Effector CD8-positive, alpha-beta T cell (primary cell): ENCODE data around the gene R3HDM4.

ENCODE experiments used
- DNase-seq: peaks from one replicate; lab custom pipeline; 2025; lab: John Stamatoyannopoulos, UW

R3HDM4 gene

DNA sequence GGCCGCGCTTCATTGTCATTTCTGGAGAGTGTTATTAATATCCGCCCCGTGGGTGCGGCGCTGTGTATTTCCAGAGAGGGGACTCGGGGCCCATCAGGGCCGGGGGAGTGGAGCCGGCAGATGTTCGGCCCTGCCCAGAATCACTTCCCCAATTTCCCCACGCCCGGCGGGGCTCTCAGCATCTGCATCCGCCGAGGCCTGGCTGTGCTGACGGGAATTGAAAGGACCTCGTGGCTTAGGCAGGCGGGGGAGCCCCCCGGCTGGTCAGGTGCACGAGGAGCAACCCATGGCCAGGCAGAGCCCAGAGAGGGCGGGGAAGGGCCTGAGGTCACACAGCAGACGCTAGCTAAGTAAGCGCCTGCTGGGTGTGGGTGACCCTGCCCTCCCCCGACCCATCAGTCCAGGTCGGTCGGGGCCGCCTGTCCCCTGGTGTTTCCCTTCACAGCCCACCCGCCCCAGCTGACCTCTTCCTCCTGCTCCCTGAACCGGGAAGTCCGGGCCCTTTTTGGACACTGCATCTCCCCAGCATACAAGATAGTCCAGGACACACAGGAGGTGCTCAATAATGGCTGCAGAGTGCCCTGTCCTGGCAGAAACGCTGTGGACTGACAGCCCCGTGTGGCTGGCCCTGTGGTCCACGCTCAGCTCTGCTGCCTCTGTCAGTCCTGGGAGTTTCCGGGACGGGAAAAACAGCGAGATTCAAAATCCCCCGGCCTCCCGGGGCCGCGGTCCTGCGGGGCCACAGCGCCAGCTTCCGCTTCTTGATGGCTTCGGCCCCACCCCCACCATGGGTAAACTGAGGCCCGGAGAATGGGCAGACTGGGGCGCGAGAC is 34.9 kb upstream of the R3HDM4 start:
- DNase-seq, result no peak

DNA sequence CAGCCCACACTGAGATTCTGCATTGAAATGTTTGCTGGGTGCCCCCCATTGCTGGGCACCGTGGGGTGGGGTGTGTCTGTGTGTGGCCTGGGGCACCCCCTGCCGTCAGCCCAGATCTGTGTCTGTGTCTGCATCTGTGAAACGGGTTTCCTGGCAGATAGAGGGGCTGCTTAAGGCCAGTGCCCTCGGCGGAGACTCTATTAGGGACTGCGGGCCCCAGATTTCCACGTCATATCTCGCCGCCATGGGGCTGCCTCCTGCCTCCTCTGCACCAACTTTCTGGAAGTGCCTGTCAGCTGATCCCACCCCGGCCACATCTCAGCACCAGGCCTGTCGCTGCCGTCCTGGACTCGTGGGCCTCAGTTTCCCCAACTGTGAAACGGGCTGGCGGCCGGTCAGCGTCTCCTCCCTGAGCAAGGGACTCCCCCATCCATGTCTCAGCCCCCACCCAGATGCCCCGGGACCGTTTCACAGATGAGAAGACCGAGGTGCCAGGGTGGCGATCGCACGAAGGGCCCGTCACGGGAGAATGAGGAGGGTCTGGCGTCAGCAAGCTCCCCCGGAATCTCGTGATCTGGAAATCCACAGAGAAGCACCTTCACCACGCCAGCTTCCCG is 34.2 kb upstream of the R3HDM4 start:
- DNase-seq, result no peak

DNA sequence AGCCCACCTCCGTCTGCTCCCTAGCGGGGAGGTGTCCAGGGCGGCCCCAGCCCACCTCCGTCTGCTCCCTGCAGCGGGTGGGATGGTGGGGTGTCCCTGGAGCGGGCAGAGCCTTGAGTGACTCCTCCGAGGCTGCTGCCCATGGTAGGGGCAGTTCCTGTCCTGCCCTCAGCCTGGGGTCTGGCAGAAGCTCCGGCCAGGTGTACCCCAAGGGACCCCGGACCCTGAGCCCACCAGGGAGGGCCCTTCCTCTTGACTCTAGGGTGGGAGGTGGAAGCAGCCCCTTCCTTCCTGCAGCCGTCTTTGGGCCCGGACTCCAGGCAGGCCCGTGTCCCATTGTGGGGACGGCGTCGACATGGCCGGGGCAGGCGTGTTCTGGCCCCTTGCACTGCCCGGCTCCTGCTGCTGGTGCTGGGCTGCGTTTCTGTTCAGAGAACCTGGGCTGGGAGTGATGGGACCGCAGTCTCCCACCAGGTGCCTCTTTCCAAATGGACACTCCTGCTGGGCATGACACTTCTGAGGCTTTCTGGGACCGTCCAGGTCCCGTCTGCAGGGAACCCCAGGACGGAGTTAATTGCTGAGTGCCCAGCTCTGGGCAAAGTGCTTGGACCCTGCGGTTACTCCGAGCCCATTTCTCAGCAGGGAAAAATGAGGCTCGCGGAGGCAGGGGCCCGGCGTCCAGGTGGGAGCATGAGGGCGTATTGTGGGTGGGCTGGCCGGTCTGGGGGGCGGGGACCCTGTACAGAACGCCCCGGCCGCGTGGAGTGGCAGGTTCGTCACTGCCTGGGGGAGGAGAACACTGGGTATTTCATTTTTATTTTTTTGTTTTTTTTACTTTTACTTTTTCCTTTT is 32.6 kb upstream of the R3HDM4 start:
- no peak for DNase-seq

DNA sequence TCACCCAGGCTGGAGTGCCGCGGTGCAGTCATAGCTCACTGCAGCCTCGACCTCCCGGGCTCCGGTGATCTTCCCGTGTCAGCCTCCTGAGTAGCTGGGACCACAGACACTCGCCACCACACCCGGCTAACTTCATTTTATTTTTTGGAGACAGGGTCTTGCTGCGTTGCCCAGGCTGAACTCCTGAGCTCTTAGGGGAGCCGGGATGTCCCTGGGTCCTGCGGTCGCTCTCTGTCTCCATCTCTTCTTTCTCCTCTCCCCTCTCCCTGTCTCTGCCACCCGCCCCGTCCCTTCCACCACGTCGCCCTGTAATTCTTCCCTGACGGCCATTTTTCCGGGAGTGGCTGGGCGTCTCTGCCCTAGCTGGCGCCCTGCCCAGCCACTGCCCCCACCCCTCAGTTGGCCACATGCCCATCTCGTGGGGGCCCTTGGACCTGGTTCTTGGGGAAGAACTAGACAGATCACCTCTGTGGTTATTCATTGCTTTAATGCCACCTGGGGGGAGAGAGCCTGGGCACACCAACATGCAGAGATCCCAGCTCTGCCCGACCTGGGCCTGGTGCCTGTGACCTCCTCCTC is 31.7 kb upstream of the R3HDM4 start:
- no peak for DNase-seq

DNA sequence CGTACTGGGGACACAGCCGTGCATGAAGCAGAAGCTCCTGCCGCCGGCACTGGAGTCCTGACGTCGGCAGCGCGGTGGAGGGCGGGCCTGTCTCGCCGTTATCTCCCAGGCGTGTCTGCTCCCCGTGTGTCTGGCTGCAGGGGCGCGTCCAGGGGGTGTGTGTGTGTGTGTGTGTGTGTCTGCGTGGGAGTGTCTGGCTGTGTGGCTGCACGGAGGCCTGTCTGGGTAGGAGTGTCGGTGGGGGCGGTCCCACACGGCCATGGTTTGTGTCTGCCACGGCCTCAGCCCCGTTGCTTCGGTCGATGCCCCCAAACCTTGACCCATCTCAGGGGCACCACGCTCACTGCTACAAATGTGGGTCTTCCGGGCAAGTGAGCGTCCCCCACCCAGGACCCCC is 31.1 kb upstream of the R3HDM4 start:
- no peak for DNase-seq

DNA sequence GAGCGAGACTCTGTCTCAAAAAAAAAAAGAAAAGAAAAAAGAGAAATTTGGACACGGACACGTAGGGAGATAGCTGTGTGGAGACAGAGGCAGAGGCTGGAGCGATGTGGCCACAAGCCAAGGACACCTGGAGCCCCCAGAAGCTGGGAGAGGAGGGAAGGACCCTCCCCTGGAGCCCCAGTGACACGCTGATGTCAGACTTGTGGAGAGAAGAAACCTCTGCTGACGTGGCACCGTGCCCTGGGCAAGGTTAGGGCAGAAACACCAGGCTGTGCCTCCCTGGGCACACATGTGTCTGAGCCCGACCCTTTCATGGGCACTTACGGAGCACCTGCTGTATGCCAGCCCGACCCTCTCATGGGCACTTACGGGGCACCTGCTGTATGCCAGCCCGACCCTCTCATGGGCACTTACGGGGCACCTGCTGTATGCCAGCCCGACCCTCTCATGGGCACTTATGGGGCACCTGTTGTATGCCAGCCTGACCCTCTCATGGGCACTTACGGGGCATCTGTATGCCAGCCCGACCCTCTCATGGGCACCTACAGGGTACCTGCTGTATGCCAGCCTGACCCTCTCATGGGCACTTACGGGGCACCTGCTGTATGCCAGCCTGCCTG is 30.6 kb upstream of the R3HDM4 start:
- no peak for DNase-seq

DNA sequence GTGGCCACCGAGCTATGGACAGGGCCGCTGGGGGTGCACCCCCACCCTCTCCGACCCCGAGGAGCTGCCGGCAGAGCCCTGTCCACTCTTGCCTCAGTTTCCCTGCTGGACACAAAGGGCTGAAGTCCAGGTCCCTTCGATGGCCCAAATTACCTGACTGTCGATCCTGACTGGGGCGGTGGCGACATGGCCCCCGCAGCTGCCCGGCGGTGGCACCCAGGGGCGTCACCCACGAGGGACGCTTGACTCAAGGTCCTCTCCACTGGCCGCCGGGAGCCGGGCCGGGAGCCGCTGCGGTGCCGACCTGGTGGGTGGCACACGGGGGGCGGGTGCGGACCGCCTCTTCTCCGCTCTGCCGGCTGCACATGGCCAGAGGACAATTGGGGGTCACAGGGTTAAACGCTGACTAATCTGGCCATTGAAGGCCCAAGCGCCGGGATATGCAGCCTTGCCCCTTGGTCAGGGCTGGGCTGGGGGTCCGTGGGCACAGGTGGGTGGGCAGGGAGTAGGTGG is 29.2 kb upstream of the R3HDM4 start:
- no peak for DNase-seq

DNA sequence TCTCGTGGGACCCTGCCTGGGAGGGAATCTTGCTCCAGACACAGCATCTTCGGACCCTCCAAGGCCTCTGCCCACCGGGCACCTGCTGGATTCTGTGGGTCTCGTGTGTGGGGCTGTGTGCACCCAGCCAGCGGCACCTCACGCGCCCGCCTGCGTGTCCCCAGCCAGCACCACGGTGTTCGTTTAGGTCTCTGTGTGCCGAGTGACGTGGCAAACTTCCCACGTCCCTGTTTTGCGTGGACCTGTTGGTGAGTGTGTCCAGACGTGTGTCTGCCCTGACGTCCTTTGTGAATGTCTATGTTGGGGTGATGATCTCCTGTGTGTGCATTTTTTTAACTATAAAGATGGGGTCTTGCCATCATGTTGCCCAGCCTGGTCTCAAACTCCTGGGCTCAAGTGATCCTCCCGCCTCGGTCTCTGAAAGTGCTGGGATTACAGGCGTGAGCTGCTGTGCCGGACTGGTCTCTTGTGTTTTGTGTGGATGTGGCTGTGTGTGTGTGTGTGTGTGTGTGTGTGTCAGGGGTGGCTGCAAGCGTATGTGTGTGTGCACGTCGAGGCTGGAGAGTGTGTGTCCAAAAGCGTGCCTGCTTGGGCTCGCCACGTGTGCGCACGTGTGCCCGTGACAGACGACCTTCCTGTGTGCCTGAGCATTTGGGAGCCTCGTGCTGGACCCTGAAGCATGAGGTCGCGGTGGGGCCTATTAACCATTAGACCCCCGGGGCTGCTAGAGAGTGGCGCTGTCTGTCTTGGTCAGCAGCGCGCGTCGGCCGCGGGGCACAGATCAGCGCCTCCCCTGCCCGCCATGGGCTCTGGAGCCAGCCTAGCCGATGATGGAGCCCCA is 28.5 kb upstream of the R3HDM4 start:
- DNase-seq, result no peak

DNA sequence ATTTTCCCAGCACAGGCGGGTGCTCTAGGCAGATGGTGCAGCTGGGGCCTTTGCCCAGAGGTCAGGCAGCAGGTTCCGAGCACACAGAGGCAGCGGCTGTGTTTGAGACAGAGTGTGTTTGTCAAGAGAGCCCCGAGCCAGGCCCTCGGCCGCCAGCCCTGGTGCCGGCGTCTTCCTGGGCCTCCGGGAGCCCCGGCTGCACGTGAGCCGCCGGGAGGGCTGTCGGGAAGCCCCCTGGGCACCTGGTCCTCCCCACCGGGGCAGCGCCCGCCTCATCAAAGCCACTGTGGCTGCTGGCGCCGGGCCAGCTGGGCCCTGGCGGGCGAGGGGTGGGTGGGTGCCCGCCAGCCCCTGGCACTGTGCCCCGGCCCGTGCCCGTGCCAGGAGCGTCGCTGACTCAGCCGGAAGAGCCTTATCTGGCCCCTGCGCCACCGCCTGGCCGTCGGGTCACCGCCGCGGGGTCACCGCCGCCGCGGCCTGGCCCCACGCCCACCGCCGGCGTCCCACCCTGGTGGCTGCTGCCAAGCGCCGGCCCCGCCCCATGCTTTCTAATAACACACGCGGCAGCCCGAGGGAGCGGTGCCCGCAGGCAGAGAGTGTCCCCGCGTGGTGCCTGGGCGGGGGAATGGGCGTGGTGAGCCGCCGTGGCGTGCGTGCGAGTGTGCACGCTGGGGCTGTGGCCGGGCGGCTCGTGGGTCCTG is 27.7 kb upstream of the R3HDM4 start:
- DNase-seq, result peak; percentile 64

DNA sequence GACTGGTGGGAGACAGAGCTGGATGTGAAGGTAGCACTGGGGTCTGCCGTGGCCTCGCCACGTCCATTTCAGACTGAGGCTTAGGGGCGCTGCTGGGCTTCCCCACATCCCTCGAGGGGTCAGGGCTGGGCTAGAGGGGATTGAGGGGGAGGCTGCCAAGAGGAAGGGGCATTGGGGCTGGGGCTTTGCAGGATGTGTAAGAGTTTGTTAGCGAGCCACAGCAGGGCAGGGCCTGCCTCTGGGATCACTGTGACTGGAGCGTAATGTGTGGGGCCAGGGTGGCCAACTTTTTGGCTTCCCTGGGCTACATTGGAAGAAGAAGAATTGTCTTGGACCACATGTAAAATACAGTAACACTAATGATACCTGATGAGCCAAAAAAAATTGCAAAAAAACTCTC is 26.9 kb upstream of the R3HDM4 start:
- no peak for DNase-seq

DNA sequence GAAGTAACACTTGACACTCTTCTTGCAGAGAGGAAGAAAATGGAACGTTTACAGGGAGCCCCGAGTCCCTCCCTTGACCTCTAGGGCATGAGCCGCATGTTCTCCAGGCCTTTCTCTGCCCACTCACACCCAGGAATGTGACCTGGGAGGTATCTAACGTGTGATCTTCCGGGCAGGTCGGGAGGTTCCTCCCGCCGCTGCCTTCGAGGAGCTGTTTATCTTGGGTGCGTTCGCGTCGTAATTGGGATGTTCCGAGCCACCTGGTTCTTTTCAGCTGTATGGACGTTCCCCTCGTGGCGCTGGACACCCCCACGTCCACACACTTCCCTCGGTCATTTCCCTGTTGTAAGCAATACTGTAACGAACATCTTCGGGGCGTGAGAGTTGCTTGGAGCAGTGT is 26.4 kb upstream of the R3HDM4 start:
- no peak for DNase-seq

DNA sequence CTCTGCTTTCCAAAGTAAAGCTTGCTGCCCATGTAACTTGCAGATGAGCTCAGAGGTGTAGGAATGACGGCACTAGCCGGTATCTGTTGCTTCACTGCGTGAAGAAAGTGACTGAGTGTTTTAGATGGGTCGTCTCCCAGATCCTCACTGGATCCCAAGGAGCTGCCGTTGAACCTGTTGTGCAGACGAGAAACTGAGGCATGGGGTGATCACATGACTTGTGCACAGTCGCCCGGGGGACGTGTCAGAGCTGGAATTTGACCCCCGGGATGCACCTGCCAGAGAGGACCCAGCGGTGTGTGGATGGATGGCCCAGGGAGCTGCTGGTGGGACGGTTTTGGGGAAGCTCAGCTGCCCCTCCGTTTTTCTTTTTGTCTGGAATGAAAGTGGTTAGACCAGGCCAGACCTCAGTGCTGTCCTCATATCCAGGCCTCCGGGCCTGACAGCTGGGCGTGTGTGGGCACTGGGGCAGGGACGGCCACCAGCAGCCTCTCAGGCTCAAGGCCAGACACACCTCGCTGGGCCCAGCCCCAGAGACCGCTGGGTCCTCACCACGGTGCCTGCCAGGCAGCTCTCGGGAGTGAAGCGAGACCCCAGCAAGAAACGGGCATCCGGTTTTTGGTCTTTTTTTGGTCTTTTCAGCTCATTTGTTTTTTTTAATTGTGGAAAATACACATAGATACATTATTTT is 25.4 kb upstream of the R3HDM4 start:
- no peak for DNase-seq

DNA sequence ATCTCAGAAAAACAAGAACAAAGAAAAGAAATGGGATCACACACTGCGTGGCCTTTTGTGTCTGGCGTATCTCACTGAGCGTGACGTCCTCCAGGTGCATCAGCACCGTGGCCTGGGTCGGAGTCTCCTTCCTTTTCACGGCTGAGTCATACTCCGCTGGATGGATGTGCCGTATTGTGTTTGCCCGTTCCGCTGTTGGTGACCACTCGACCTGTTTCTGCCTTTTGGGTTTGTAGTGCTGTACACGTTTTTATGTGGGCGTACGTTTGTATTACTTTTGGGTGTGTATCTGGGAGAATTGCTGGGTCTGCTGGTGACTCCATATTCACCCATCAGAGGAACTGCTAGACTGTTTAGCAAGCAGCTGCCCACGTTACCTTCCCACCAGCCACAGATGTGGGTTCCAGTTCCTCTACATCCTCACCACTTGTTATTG is 24.3 kb upstream of the R3HDM4 start:
- DNase-seq, result no peak

DNA sequence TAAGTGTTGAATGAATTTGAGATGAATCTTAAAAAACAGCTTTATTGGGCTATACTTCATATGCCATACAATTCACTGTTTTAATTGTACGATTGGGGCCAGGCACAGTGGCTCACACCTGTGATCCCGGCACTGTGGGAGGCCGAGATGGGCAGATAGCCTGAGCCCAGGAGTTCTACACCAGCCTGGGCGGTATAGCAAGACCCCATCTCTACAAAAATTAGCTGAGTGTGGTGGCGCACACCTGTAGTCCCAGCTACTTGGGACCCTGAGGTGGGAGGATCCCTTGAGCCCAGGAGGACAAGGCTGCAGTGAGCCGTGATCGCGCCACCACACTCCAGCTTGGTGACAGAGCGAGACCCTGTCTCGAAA is 23.1 kb upstream of the R3HDM4 start:
- no peak for DNase-seq

DNA sequence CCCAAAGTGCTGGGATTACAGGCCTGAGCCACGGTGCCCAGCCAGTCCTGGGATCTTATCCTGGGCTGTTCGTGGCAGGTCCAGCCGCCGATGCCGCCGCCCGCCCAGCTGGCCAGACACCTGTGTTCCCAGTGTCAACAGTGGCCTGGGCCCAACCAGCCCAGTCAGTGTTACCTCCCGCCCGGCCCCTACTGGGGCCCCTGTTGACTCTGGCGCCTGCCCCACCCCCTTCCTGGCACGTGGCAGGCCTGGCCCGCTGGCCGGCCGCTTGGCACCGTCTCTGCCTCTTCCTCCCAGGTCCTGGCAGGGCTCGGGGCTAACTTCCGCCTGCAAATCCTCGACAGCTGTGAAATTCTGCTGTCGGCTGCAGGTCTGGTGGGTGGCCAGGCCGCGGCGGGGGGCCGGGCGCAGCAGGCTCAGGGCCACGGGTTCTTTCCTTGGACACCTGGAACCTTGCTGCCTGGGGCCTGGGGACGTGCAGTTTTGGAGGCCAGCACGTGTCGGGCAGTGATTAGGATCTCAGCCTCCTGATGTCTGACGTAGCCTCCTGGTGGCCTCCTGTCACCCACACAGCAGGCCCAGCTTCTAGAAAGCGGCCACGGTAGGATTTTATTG is 22.0 kb upstream of the R3HDM4 start:
- no peak for DNase-seq

DNA sequence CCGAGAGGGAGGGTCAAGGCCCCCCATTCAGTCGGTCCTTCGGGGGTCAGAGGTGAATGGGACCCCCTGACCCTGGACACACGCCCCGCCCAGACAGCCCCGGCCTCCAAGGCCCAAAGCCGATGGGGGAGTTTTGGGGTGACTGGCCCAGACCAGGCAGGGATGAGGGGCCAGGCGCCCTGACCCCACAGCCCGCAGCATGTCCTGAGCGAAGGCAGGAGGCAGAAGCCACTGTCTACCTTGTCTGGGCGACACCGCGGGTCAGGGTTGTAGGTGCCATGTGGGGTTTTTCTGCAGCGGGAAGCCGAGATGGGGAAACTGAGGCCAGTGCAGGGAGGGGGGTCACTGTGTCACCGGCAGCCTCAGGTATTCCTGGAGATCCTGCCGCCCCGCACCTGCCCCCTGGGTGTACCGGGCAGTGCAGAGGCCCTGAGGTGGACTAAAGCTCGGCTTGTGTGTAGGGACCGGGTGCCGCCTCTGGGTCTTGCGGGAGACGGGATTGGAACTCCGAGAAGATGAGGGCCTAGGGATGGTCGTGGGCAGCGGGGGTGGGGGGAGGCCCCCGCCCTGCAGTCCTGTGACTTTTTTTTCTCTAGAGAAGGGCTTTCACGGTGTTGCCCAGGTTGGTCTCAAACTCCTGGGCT is 21.3 kb upstream of the R3HDM4 start:
- DNase-seq, result no peak

DNA sequence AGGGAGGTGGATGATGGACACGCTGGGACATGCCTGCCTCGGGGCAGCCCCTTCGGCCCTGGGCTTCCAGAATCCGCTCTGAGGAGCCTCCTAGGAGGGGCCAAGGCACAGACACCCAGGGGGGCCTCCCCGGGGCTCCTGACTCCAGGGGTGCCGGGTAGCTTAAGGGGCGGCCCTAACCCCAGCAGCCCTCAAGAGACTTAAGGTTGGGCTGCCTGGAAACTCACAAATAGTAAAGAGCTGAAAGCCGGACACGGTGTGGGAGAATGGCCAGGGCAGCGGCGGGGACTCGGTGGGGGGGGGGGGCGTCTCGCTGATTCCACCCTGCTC is 20.5 kb upstream of the R3HDM4 start:
- no peak for DNase-seq

DNA sequence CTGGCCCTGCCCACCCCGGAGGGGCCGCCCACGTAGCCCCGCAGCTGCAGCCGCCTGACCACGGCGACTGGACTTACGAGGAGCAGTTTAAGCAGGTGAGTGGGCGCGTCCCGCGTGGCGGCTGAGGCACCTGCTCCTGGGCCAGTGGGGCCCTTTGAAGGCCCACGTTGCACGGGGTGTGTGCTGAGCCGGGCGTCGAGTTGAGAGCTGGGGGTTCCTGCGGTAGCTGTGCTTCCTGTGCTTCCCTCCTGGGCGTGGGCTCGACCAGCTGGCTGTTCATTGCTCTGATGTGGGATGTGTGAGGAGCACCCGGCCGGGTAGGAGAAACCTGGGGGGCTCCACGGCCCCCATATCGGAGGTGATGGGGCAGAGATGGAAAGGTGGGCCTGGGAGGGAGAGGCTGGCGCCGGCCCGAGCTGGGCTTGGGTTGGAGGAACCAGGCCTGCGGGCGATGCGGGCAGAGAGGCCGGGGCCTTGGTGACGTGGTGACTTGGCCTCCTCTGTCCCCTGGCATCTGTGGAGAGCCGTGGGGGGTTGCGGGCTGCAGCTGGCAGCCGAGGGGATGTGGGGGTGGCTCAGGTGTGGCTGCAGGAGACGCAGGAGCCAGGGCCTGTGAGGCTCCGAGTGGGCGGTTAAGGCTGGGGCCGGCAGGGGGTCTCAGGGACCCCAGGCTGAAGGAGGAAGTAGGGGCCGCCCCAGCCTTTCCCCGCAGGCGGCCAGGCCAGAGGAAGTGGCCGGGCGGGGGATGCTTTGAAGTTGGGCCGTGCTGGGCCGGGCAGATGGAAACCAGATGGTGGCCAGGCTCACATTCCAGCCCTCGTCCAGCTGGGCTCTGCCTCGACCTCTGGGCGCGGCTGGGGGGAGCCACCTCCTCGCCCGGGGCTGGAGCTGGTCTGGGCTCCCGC is 19.9 kb upstream of the R3HDM4 start:
- peak; percentile 16 for DNase-seq
